Measurements from ENCODE around the gene PRELID2.

DNA sequence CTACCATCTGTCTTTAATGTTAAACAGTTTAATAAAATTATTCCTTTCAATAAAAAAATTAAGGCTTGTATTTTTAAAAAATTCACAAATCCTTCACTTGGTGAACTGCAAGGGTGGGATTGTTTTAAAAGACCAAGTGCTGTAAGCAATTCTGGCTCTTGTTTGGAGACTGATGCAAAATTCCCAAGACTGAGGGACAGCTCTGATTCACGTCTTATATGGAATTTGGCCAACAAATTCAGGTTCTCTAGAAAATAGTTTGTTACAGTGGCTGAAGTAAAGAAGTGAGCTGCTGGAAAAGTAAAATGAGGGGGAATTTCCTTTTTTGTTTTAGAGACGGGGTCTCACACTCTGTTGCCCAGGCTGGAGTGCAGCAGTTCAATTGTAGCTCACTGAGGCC is 58.3 kb downstream of the PRELID2 start:
- no peak for TF ChIP-seq POLR2A (IDR thresholded peaks at IDR 0.05)
- TF ChIP-seq, protein P1, sequence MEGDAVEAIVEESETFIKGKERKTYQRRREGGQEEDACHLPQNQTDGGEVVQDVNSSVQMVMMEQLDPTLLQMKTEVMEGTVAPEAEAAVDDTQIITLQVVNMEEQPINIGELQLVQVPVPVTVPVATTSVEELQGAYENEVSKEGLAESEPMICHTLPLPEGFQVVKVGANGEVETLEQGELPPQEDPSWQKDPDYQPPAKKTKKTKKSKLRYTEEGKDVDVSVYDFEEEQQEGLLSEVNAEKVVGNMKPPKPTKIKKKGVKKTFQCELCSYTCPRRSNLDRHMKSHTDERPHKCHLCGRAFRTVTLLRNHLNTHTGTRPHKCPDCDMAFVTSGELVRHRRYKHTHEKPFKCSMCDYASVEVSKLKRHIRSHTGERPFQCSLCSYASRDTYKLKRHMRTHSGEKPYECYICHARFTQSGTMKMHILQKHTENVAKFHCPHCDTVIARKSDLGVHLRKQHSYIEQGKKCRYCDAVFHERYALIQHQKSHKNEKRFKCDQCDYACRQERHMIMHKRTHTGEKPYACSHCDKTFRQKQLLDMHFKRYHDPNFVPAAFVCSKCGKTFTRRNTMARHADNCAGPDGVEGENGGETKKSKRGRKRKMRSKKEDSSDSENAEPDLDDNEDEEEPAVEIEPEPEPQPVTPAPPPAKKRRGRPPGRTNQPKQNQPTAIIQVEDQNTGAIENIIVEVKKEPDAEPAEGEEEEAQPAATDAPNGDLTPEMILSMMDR (IDR thresholded peaks at IDR 0.05), result no peak

Data from prostate gland (tissue), 2 donors.